ENCODE data around the gene ERCC6L. TPM values are rescaled to one million over a fixed set of nuclear protein-coding genes. Genes with fewer than 3 reads are reported as not detected.

ERCC6L gene
- total RNA-seq, 1 experiment from 2014 or later, result 10.0 TPM

GRCh38 chrX:72201836-72202536 lies 36.8 kb downstream of the ERCC6L start:
- Histone ChIP-seq H3K27ac (no peak overlapping the region), H2AFZ (no peak overlapping the region), H3K4me3 (no peak overlapping the region), H3K4me2 (no peak overlapping the region), H3K9me2 (ENCODE audit: insufficient read depth) (no peaks in the 10 kb centered on the region), H3F3A (ENCODE audit: insufficient read depth, low read depth) (no peaks in the 10 kb centered on the region), H3K9me3 (ENCODE audit: insufficient read depth, low read depth) (no peaks in the 10 kb centered on the region), H3K79me2 (ENCODE audit: low read depth) (no peaks in the 10 kb centered on the region), H3K36me3 (ENCODE audit: low read depth) (peaks cover 8% of the 10 kb centered on the region; the same call in 1 of the 2 replicates), H4K20me1 (ENCODE audit: insufficient read depth) (no peaks in the 10 kb centered on the region), H3K27me3 (ENCODE audit: insufficient read depth, low read depth) (no peaks in the 10 kb centered on the region), H3K4me1 (replicated peaks; ENCODE audit: insufficient read depth) (no peaks in the 10 kb centered on the region)
- BruUV-seq (replicated peaks), result TSS peak; percentile 56
- CTCF ChIA-PET, result no interaction called here
- intact Hi-C loops (cut with micrococcal nuclease; ENCODE audit: unreplicated experiment), result no loop called here
- POLR2A ChIA-PET (ENCODE audit: unreplicated experiment), result no interaction called here
- DNase-seq, result peak in 1 of 2 experiments; percentile 2
- TF ChIP-seq CTCF (conservative IDR thresholded peaks at IDR 0.05) (no peak), EZH2 (IDR thresholded peaks at IDR 0.05; ENCODE audit: low read depth) (no peak)

- H3K27ac ChIP-seq, result no peak overlapping the region
- no peaks in the 10 kb centered on the region for H3K9me3 ChIP-seq (ENCODE audit: insufficient read depth, low read depth)
- H2AFZ ChIP-seq, result no peak overlapping the region
- TF ChIP-seq CTCF (conservative IDR thresholded peaks at IDR 0.05) (no peak), EZH2 (IDR thresholded peaks at IDR 0.05; ENCODE audit: low read depth) (no peak)
- ChIA-PET CTCF (no interaction called here), POLR2A (ENCODE audit: unreplicated experiment) (no interaction called here)
- no peaks in the 10 kb centered on the region for H3K27me3 ChIP-seq (ENCODE audit: insufficient read depth, low read depth)
- peak overlapping the region; percentile 78 for H3K4me2 ChIP-seq
- intact Hi-C loops (cut with micrococcal nuclease; ENCODE audit: unreplicated experiment), result no loop called here
- H3F3A ChIP-seq (ENCODE audit: insufficient read depth, low read depth), result no peaks in the 10 kb centered on the region
- H3K9me2 ChIP-seq (ENCODE audit: insufficient read depth), result no peaks in the 10 kb centered on the region
- DNase-seq, result no peak
- H4K20me1 ChIP-seq (ENCODE audit: insufficient read depth), result no peaks in the 10 kb centered on the region
- 0 out of 2 replicates have a peak, but pooled peaks cover 9% of the 10 kb centered on the region for H3K4me1 ChIP-seq (replicated peaks; ENCODE audit: insufficient read depth)
- H3K4me3 ChIP-seq, result peak overlapping the region; percentile 82; the same call in 1 of the 2 replicates
- no peaks in the 10 kb centered on the region for H3K36me3 ChIP-seq (ENCODE audit: low read depth)
- H3K79me2 ChIP-seq (ENCODE audit: low read depth), result peaks cover 17% of the 10 kb centered on the region
- BruUV-seq (replicated peaks), result no TSS peak
Measured at GRCh38 chrX:72182924-72183323, 55.9 kb downstream of the ERCC6L start.

- Histone ChIP-seq H3K79me2 (ENCODE audit: low read depth) (peaks cover 17% of the 10 kb centered on the region), H3K4me2 (peak within 1 kb of the TSS; percentile 81), H3F3A (ENCODE audit: insufficient read depth, low read depth) (no peaks in the 10 kb centered on the region), H4K20me1 (ENCODE audit: insufficient read depth) (no peaks in the 10 kb centered on the region), H3K27me3 (ENCODE audit: insufficient read depth, low read depth) (no peaks in the 10 kb centered on the region), H3K4me3 (peak within 1 kb of the TSS; percentile 82), H3K9me2 (ENCODE audit: insufficient read depth) (no peaks in the 10 kb centered on the region), H3K4me1 (replicated peaks; ENCODE audit: insufficient read depth) (0 out of 2 replicates have a peak, but pooled peaks cover 9% of the 10 kb centered on the region), H3K27ac (peak within 1 kb of the TSS; percentile 40), H3K36me3 (ENCODE audit: low read depth) (no peaks in the 10 kb centered on the region), H3K9me3 (ENCODE audit: insufficient read depth, low read depth) (no peaks in the 10 kb centered on the region), H2AFZ (peak within 1 kb of the TSS; percentile 85)
- intact Hi-C loops (cut with micrococcal nuclease; ENCODE audit: unreplicated experiment), result no loop called here
- no TSS peak for BruUV-seq (replicated peaks)
- ChIA-PET CTCF (interaction anchor here (0.5 kb wide), 2 partner anchors 392 to 778 kb away, joined by 3 to 4 read pairs; no protein-coding TSS in a partner anchor), POLR2A (ENCODE audit: unreplicated experiment) (no interaction called here)
- DNase-seq, result peak; percentile 90 to 94
- TF ChIP-seq EZH2 (IDR thresholded peaks at IDR 0.05; ENCODE audit: low read depth), result no peak
- TF ChIP-seq CTCF (conservative IDR thresholded peaks at IDR 0.05), result no peak
Measured at GRCh38 chrX:72181178-72182125, 57.4 kb downstream of the ERCC6L start, which contains the start of gene PIN4. TSS of gene PIN4 (plus strand) at chrX:72181757. CDS start at chrX:72181786, 29 bp downstream.
